Lower leg skin (tissue), 4 donors: ENCODE results near the gene DKC1. TPM values are rescaled to one million over a fixed set of nuclear protein-coding genes. Genes with fewer than 3 reads are reported as not detected.
"Not testable (repeated sequence)": the region's sequence is repeated elsewhere in the genome, so short reads cannot be mapped to it uniquely, and the experiment has no call there.

ENCODE experiments used
- DNase-seq, 2 donors: peaks; one replicate each; pipeline ENCODE4 v3.0.0-alpha.2; 2019; ENCODE audit warnings: low spot score in 2 of 2
- H3K4me3 ChIP-seq: fragments of 200-600 bp; sonication (generic); 2 replicates; pipeline ENCODE4 v1.5.1; 2017; ENCODE audit warnings: mild to moderate bottlenecking, low read depth; ENCODE audit not compliant: poor library complexity, severe bottlenecking
- CTCF ChIP-seq, 3 donors: fragments of 450-650 bp; IDR thresholded peaks; one replicate each; pipeline ENCODE4 v1.5.1; 2016; ENCODE audit warnings: antibody characterized with exemption in 3 of 3, mild to moderate bottlenecking in 3 of 3, moderate library complexity in 2 of 3
- POLR2A ChIP-seq, 2 donors: fragments of 450-650 bp; IDR thresholded peaks; one replicate each; pipeline ENCODE4 v1.6.1; 2016 to 2017; ENCODE audit warnings: antibody characterized with exemption in 2 of 2, mild to moderate bottlenecking in 1 of 2, moderate library complexity in 1 of 2
- WGBS, 2 donors: methylation state at CpG; one replicate each; pipeline ENCODE4 v1.1.5; 2018; 5-methylcytosine and 5-hydroxymethylcytosine counted together
- intact Hi-C: fragments of 100-400 bp; cut with DNase I; formaldehyde crosslinking; loops from one replicate; pipeline ENCODE4 v1.15.0; 2023; ENCODE audit warnings: low total_unique reads
- total RNA-seq, 4 donors: library from RNA; depleted of rRNA; stranded (reverse); fragments of >200 nt; gene quantifications; one replicate each; pipeline ENCODE4 v1.1.0, GENCODE V29; 2016

The DKC1 gene
- total RNA-seq, 4 donors from 2014 or later, result 25.8 to 33.9 (median 29.3) TPM

GRCh38 chrX:154819771-154820341, 57.2 kb downstream of the DKC1 start:
- no peak for DNase-seq
- WGBS, 2 donors, result 73 to 74% methylated on average over 7 of the region's 7 CpGs
- TF ChIP-seq CTCF (IDR thresholded peaks at IDR 0.05) (no peak), POLR2A (IDR thresholded peaks at IDR 0.05) (no peak)

DNA sequence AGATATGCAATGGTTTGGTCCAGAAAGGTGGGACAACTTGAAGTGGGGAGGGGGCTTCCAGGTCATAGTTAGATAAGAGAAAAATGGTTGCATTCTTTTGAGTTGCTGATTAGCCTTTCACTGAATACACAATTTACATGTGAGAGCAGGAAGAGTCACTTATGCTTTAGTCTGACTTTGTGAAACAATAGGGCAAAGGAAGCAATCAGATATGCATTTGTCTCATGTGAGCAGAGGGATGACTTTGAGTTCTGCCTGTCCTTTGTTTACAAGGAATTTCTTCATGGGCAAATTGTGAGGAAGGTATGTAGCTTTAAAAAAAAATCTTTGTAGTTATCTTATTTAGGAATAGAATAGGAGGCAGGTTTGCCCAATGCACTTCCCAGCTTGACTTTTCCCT, 58.9 kb downstream of the DKC1 start:
- H3K4me3 ChIP-seq, result no peak overlapping the region
- TF ChIP-seq CTCF (IDR thresholded peaks at IDR 0.05) (no peak), POLR2A (IDR thresholded peaks at IDR 0.05) (no peak)
- no peak for DNase-seq
- intact Hi-C loops, result no loop called here

More at GRCh38 chrX:154819771-154820341, 57.2 kb downstream of the DKC1 start:
- intact Hi-C loops, result no loop called here
- no peak overlapping the region for H3K4me3 ChIP-seq

- no peak for TF ChIP-seq POLR2A (IDR thresholded peaks at IDR 0.05)
- TF ChIP-seq CTCF (IDR thresholded peaks at IDR 0.05), result no peak
- no peak for DNase-seq
- WGBS, 2 donors, result 72 to 74% methylated on average over 3 of the region's 3 CpGs
- intact Hi-C loops, result no loop called here
- no peak overlapping the region for H3K4me3 ChIP-seq
These were observed 59.4 kb downstream of the DKC1 start for GRCh38 chrX:154822029-154822428.

GRCh38 chrX:154824638-154825037, 62.0 kb downstream of the DKC1 start:
- WGBS, 2 donors, result 48 to 57% methylated on average over 1 of the region's 1 CpG
- no peak overlapping the region for H3K4me3 ChIP-seq
- no peak for TF ChIP-seq CTCF (IDR thresholded peaks at IDR 0.05)
- TF ChIP-seq POLR2A (IDR thresholded peaks at IDR 0.05), result no peak
- intact Hi-C loops, result no loop called here
- DNase-seq, result no peak

DNA sequence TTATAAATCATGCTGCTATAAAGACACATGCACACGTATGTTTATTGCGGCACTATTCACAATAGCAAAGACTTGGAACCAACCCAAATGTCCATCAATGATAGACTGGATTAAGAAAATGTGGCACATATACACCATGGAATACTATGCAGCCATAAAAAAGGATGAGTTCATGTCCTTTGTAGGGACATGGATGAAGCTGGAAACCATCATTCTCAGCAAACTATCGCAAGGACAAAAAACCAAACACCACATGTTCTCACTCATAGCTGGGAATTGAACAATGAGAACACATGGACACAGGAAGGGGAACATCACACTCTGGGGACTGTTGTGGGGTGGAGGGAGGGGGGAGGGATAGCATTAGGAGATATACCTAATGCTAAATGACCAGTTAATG, 62.9 kb downstream of the DKC1 start:
- intact Hi-C loops, DNase-seq, H3K4me3 ChIP-seq: not testable (repeated sequence)
- 100% methylated on average over 1 of the region's 3 CpGs; no CpG with 5 or more reads in 1 of the 2 donors for WGBS, 2 donors

Other genes with a start within 250 kb of the DKC1 start
- 10 to 100 TPM; 42.5 to 61.7 (median 47.2) TPM for gene FAM3A, start 246.6 kb upstream of the DKC1 start, total RNA-seq
- gene G6PD, start 216.0 kb upstream of the DKC1 start, total RNA-seq, result 10 to 100 TPM; 31.1 to 49.6 (median 35.6) TPM
- 10 to 100 TPM; 14.1 to 62.5 (median 22.1) TPM for gene IKBKG, start 215.2 kb upstream of the DKC1 start, total RNA-seq
- gene CTAG1A, start 177.7 kb upstream of the DKC1 start, total RNA-seq, result not detected
- not detected for gene CTAG1B, start 143.6 kb upstream of the DKC1 start, total RNA-seq
- not detected for gene CTAG2, start 109.3 kb upstream of the DKC1 start, total RNA-seq
- 1 to 10 TPM in 3 of 4 donors, under 1 TPM in 1; 0.30 to 1.8 (median 1.4) TPM for gene GAB3, start 11.8 kb upstream of the DKC1 start, total RNA-seq
- 10 to 100 TPM in 2 of 4 donors, 1 to 10 TPM in 2; 8.7 to 14.5 (median 10.5) TPM for gene MPP1, start 42.6 kb downstream of the DKC1 start, total RNA-seq
- not detected for gene SMIM9, start 71.8 kb downstream of the DKC1 start, total RNA-seq
- 1 to 10 TPM; 3.8 to 9.4 (median 5.9) TPM for gene F8A1, start 123.5 kb downstream of the DKC1 start, total RNA-seq